Karpas-422 (cell line): ENCODE data around the gene EFCAB11. TPM values are rescaled to one million over a fixed set of nuclear protein-coding genes. Genes with fewer than 3 reads are reported as not detected.
A peak's percentile ranks its signal among the peaks of the same experiment; 100 is the strongest.

ENCODE experiments used
- DNase-seq: peaks from one replicate; pipeline ENCODE4 v3.0.0-alpha.2; 2015
- H2AFZ ChIP-seq: fragments of 200-600 bp; sonication (generic); 2 replicates; pipeline ENCODE4 v1.6.1; 2014; ENCODE audit warnings: antibody characterized with exemption, low read length, mixed read lengths
- H3K27ac ChIP-seq: fragments of 200-600 bp; sonication (generic); 2 replicates; pipeline ENCODE4 v1.5.1; 2014; ENCODE audit warnings: mild to moderate bottlenecking, low read length, moderate library complexity
- H3K27me3 ChIP-seq: fragments of 200-600 bp; sonication (generic); 2 replicates; pipeline ENCODE4 v1.6.1; 2014; ENCODE audit warnings: low read length, mixed read lengths
- H3K36me3 ChIP-seq: fragments of 200-600 bp; sonication (generic); 2 replicates; pipeline ENCODE4 v1.6.1; 2014; ENCODE audit warnings: low read length, mixed read lengths; ENCODE audit not compliant: insufficient read depth
- H3K4me1 ChIP-seq: fragments of 200-600 bp; sonication (generic); 2 replicates; pipeline ENCODE4 v1.6.1; 2014; ENCODE audit warnings: mild to moderate bottlenecking, low read length, mixed read lengths
- H3K4me2 ChIP-seq: fragments of 200-600 bp; sonication (generic); 2 replicates; pipeline ENCODE4 v1.6.1; 2014; ENCODE audit warnings: low read length, low read depth, mild to moderate bottlenecking; ENCODE audit not compliant: poor library complexity, severe bottlenecking
- H3K4me3 ChIP-seq: fragments of 200-600 bp; sonication (generic); 2 replicates; pipeline ENCODE4 v1.5.1; 2014; ENCODE audit warnings: mild to moderate bottlenecking, antibody characterized with exemption, low read length, mixed read lengths
- H3K79me2 ChIP-seq: fragments of 200-600 bp; sonication (generic); 2 replicates; pipeline ENCODE4 v1.6.1; 2014; ENCODE audit warnings: mild to moderate bottlenecking, low read length, mixed read lengths
- H3K9ac ChIP-seq: fragments of 200-600 bp; sonication (generic); 2 replicates; pipeline ENCODE4 v1.6.0; 2014; ENCODE audit warnings: low read length
- H3K9me2 ChIP-seq: fragments of 200-600 bp; sonication (generic), shearing (Covaris generic); replicated peaks from 2 replicates; pipeline ENCODE4 v1.6.0; 2014; ENCODE audit warnings: mild to moderate bottlenecking, low read length, moderate library complexity; ENCODE audit not compliant: insufficient read depth
- H3K9me3 ChIP-seq: fragments of 300-700, 200-600 bp; sonication (generic); 2 replicates; pipeline ENCODE4 v1.6.1; 2014; ENCODE audit warnings: low read length, mixed read lengths
- H4K20me1 ChIP-seq: fragments of 200-600 bp; sonication (generic); 2 replicates; pipeline ENCODE4 v1.6.1; 2014; ENCODE audit warnings: mild to moderate bottlenecking, antibody characterized with exemption, low read length, low read depth; ENCODE audit not compliant: insufficient read depth
- total RNA-seq: library from RNA; depleted of rRNA; stranded (reverse); fragments of >200 nt; shearing (Covaris generic); gene quantifications from 2 replicates; pipeline ENCODE4 v1.2.3, GENCODE V29; 2014; ENCODE audit warnings: low replicate concordance

EFCAB11 gene
- total RNA-seq, 1 experiment from 2014 or later: 43.3 TPM

GRCh38 chr14:89988787-89989186 lies 34.3 kb upstream of the EFCAB11 start:
- H3K4me1 ChIP-seq: no peaks in the 10 kb centered on the region
- H4K20me1 ChIP-seq: no peaks in the 10 kb centered on the region
- H3K27ac ChIP-seq: no peak overlapping the region
- H3K4me3 ChIP-seq: no peak overlapping the region
- no peaks in the 10 kb centered on the region for H3K27me3 ChIP-seq
- no peaks in the 10 kb centered on the region for H3K9me2 ChIP-seq
- H3K9ac ChIP-seq: no peak overlapping the region
- H3K79me2 ChIP-seq: peaks cover 8% of the 10 kb centered on the region; the same call in 1 of the 2 replicates
- H3K36me3 ChIP-seq: peaks cover 71% of the 10 kb centered on the region
- no peaks in the 10 kb centered on the region for H3K9me3 ChIP-seq
- no peak overlapping the region for H3K4me2 ChIP-seq
- no peak for DNase-seq
- H2AFZ ChIP-seq: no peak overlapping the region

- H3K4me1 ChIP-seq: no peaks in the 10 kb centered on the region
- H3K9ac ChIP-seq: no peak overlapping the region
- H4K20me1 ChIP-seq: no peaks in the 10 kb centered on the region
- H2AFZ ChIP-seq: no peak overlapping the region
- peaks cover 8% of the 10 kb centered on the region; the same call in 1 of the 2 replicates for H3K79me2 ChIP-seq
- H3K36me3 ChIP-seq: peaks cover 69% of the 10 kb centered on the region
- no peak overlapping the region for H3K4me3 ChIP-seq
- H3K4me2 ChIP-seq: no peak overlapping the region
- no peak for DNase-seq
- H3K27ac ChIP-seq: no peak overlapping the region
- H3K9me3 ChIP-seq: no peaks in the 10 kb centered on the region
- no peaks in the 10 kb centered on the region for H3K9me2 ChIP-seq
- no peaks in the 10 kb centered on the region for H3K27me3 ChIP-seq
Observed at GRCh38 chr14:89987161-89987475, 32.6 kb upstream of the EFCAB11 start.

- H3K4me2 ChIP-seq: no peak overlapping the region
- no peak overlapping the region for H3K9ac ChIP-seq
- H3K4me1 ChIP-seq: no peaks in the 10 kb centered on the region
- H3K27ac ChIP-seq: no peak overlapping the region
- H2AFZ ChIP-seq: no peak overlapping the region
- H3K36me3 ChIP-seq: peaks cover 68% of the 10 kb centered on the region
- H3K79me2 ChIP-seq: peaks cover 8% of the 10 kb centered on the region; the same call in 1 of the 2 replicates
- no peaks in the 10 kb centered on the region for H3K9me3 ChIP-seq
- no peak overlapping the region for H3K4me3 ChIP-seq
- no peaks in the 10 kb centered on the region for H4K20me1 ChIP-seq
- no peak for DNase-seq
- H3K9me2 ChIP-seq: no peaks in the 10 kb centered on the region
- no peaks in the 10 kb centered on the region for H3K27me3 ChIP-seq
Observed at GRCh38 chr14:89986462-89987160, 32.1 kb upstream of the EFCAB11 start.

GRCh38 chr14:89983375-89983774 lies 28.8 kb upstream of the EFCAB11 start:
- Histone ChIP-seq H2AFZ (no peak overlapping the region), H3K27me3 (no peaks in the 10 kb centered on the region), H3K4me2 (no peak overlapping the region), H3K36me3 (peaks cover 63% of the 10 kb centered on the region), H3K4me3 (no peak overlapping the region), H4K20me1 (no peaks in the 10 kb centered on the region), H3K9ac (no peak overlapping the region), H3K4me1 (no peaks in the 10 kb centered on the region), H3K9me3 (no peaks in the 10 kb centered on the region), H3K9me2 (no peaks in the 10 kb centered on the region), H3K79me2 (no peaks in the 10 kb centered on the region), H3K27ac (no peak overlapping the region)
- DNase-seq: no peak

GRCh38 chr14:89978656-89979055 lies 24.1 kb upstream of the EFCAB11 start:
- no peak overlapping the region for H2AFZ ChIP-seq
- no peak overlapping the region for H3K27ac ChIP-seq
- DNase-seq: no peak
- no peak overlapping the region for H3K4me2 ChIP-seq
- no peaks in the 10 kb centered on the region for H3K9me2 ChIP-seq
- H3K4me3 ChIP-seq: no peak overlapping the region
- no peaks in the 10 kb centered on the region for H3K27me3 ChIP-seq
- no peak overlapping the region for H3K9ac ChIP-seq
- H3K4me1 ChIP-seq: no peaks in the 10 kb centered on the region
- H3K79me2 ChIP-seq: peaks cover 7% of the 10 kb centered on the region
- no peaks in the 10 kb centered on the region for H3K9me3 ChIP-seq
- peaks cover 56% of the 10 kb centered on the region for H3K36me3 ChIP-seq
- H4K20me1 ChIP-seq: no peaks in the 10 kb centered on the region

- Histone ChIP-seq H3K27me3 (no peaks in the 10 kb centered on the region), H4K20me1 (peaks cover 3% of the 10 kb centered on the region; the same call in 1 of the 2 replicates), H3K9me2 (no peaks in the 10 kb centered on the region), H3K36me3 (peaks cover 56% of the 10 kb centered on the region), H3K9ac (no peak overlapping the region), H3K9me3 (no peaks in the 10 kb centered on the region), H3K4me3 (no peak overlapping the region), H3K27ac (no peak overlapping the region), H3K4me2 (no peak overlapping the region), H3K79me2 (peaks cover 7% of the 10 kb centered on the region), H3K4me1 (no peaks in the 10 kb centered on the region), H2AFZ (no peak overlapping the region)
- no peak for DNase-seq
Observed at GRCh38 chr14:89977668-89978067, 23.1 kb upstream of the EFCAB11 start.

GRCh38 chr14:89973234-89973823 lies 18.8 kb upstream of the EFCAB11 start:
- Histone ChIP-seq H3K4me1 (no peaks in the 10 kb centered on the region), H3K9me2 (no peaks in the 10 kb centered on the region), H2AFZ (no peak overlapping the region), H3K9ac (no peak overlapping the region), H4K20me1 (peaks cover 3% of the 10 kb centered on the region; the same call in 1 of the 2 replicates), H3K4me3 (no peak overlapping the region), H3K27me3 (no peaks in the 10 kb centered on the region), H3K27ac (no peak overlapping the region), H3K4me2 (no peak overlapping the region), H3K79me2 (peaks cover 10% of the 10 kb centered on the region), H3K36me3 (peaks cover 59% of the 10 kb centered on the region), H3K9me3 (no peaks in the 10 kb centered on the region)
- DNase-seq: peak; percentile 84

GRCh38 chr14:89965839-89966238 lies 11.3 kb upstream of the EFCAB11 start:
- no peaks in the 10 kb centered on the region for H3K9me2 ChIP-seq
- peaks cover 60% of the 10 kb centered on the region for H3K79me2 ChIP-seq
- 0 out of 2 replicates have a peak, but pooled peaks cover 11% of the 10 kb centered on the region for H4K20me1 ChIP-seq
- no peak overlapping the region for H3K4me3 ChIP-seq
- H3K9me3 ChIP-seq: no peaks in the 10 kb centered on the region
- peaks cover 74% of the 10 kb centered on the region for H3K36me3 ChIP-seq
- no peaks in the 10 kb centered on the region for H3K4me1 ChIP-seq
- no peak overlapping the region for H3K27ac ChIP-seq
- H3K4me2 ChIP-seq: no peak overlapping the region
- no peak for DNase-seq
- no peaks in the 10 kb centered on the region for H3K27me3 ChIP-seq
- no peak overlapping the region for H3K9ac ChIP-seq
- H2AFZ ChIP-seq: no peak overlapping the region
